Stimulated activated effector memory CD8-positive, alpha-beta T cell treated with anti-CD3 and anti-CD28 coated beads, Interleukin-12 subunit alpha, Interleukin-12 subunit beta, amount 100 ng/mL, for 72 hours (primary cell): ENCODE measurements around the gene PTPRN2.
"Not testable (repeated sequence)": the region's sequence is repeated elsewhere in the genome, so short reads cannot be mapped to it uniquely, and the experiment has no call there.

Experiments used
- ATAC-seq: fragments of 150-1000 bp; cut with Tn5 transposase; 2 replicates; pipeline ENCODE4 v1.10.0; 2021
- DNase-seq, 2 donors: peaks; one replicate each; pipeline ENCODE4 v3.0.0; 2021 to 2022; ENCODE audit warnings: low spot score in 2 of 2
- H3K27ac Mint-ChIP-seq: one replicate; pipeline ENCODE4 v1.8.0; 2022; ENCODE audit warnings: mild to moderate bottlenecking, mixed read lengths
- H3K36me3 Mint-ChIP-seq: one replicate; pipeline ENCODE4 v1.8.0; 2022; ENCODE audit warnings: mild to moderate bottlenecking, mixed read lengths
- H3K4me1 Mint-ChIP-seq: one replicate; pipeline ENCODE4 v1.8.0; 2022; ENCODE audit warnings: mixed read lengths
- H3K4me3 Mint-ChIP-seq: one replicate; pipeline ENCODE4 v1.8.0; 2022; ENCODE audit warnings: mild to moderate bottlenecking, mixed read lengths
- H3K9me3 Mint-ChIP-seq: one replicate; pipeline ENCODE4 v1.8.0; 2022; ENCODE audit warnings: mixed read lengths

Gene PTPRN2

GRCh38 chr7:157986051-157986450 is 601.6 kb downstream of the PTPRN2 start:
- no peak for DNase-seq
- H3K4me1 Mint-ChIP-seq: no peaks in the 10 kb centered on the region
- no peak overlapping the region for H3K27ac Mint-ChIP-seq
- H3K9me3 Mint-ChIP-seq: peaks cover 2% of the 10 kb centered on the region
- no peak overlapping the region for H3K4me3 Mint-ChIP-seq
- H3K36me3 Mint-ChIP-seq: no peaks in the 10 kb centered on the region
- ATAC-seq: no peak

- ATAC-seq (no peak), DNase-seq (no peak)
- H3K9me3 Mint-ChIP-seq: peaks cover 2% of the 10 kb centered on the region
- H3K36me3 Mint-ChIP-seq: no peaks in the 10 kb centered on the region
- H3K27ac Mint-ChIP-seq: no peak overlapping the region
- H3K4me3 Mint-ChIP-seq: no peak overlapping the region
- no peaks in the 10 kb centered on the region for H3K4me1 Mint-ChIP-seq
Measured at GRCh38 chr7:157985636-157986035, 602.0 kb downstream of the PTPRN2 start.

- DNase-seq (no peak), ATAC-seq (no peak)
- Mint-ChIP-seq H3K27ac (no peak overlapping the region), H3K36me3 (no peaks in the 10 kb centered on the region), H3K4me3 (no peak overlapping the region), H3K9me3 (peaks cover 2% of the 10 kb centered on the region), H3K4me1 (no peaks in the 10 kb centered on the region)
Measured at GRCh38 chr7:157984423-157985163, 603.0 kb downstream of the PTPRN2 start.

GRCh38 chr7:157983502-157984422 is 603.9 kb downstream of the PTPRN2 start:
- Mint-ChIP-seq H3K4me3 (no peak overlapping the region), H3K27ac (no peak overlapping the region), H3K4me1 (no peaks in the 10 kb centered on the region), H3K36me3 (no peaks in the 10 kb centered on the region), H3K9me3 (peaks cover 2% of the 10 kb centered on the region)
- ATAC-seq (no peak), DNase-seq (no peak)

GRCh38 chr7:157981778-157982177 is 605.8 kb downstream of the PTPRN2 start:
- no peak overlapping the region for H3K27ac Mint-ChIP-seq
- H3K4me1 Mint-ChIP-seq: no peaks in the 10 kb centered on the region
- peaks cover 2% of the 10 kb centered on the region for H3K9me3 Mint-ChIP-seq
- H3K4me3 Mint-ChIP-seq: no peak overlapping the region
- DNase-seq: no peak
- no peaks in the 10 kb centered on the region for H3K36me3 Mint-ChIP-seq
- ATAC-seq: no peak

- Mint-ChIP-seq H3K4me3 (no peak overlapping the region), H3K9me3 (peaks cover 2% of the 10 kb centered on the region), H3K27ac (no peak overlapping the region), H3K4me1 (no peaks in the 10 kb centered on the region), H3K36me3 (no peaks in the 10 kb centered on the region)
- ATAC-seq: no peak
- DNase-seq: no peak
Measured at GRCh38 chr7:157980774-157981173, 606.8 kb downstream of the PTPRN2 start.

- not testable (repeated sequence) for H3K4me3 Mint-ChIP-seq, ATAC-seq, H3K4me1 Mint-ChIP-seq, DNase-seq, H3K9me3 Mint-ChIP-seq, H3K36me3 Mint-ChIP-seq, H3K27ac Mint-ChIP-seq
Measured at GRCh38 chr7:157980341-157980731, 607.3 kb downstream of the PTPRN2 start.

- DNase-seq (no peak), ATAC-seq (no peak)
- H3K4me1 Mint-ChIP-seq: no peaks in the 10 kb centered on the region
- no peak overlapping the region for H3K27ac Mint-ChIP-seq
- peaks cover 7% of the 10 kb centered on the region for H3K9me3 Mint-ChIP-seq
- H3K36me3 Mint-ChIP-seq: no peaks in the 10 kb centered on the region
- H3K4me3 Mint-ChIP-seq: no peak overlapping the region
Measured at GRCh38 chr7:157979636-157980340, 607.8 kb downstream of the PTPRN2 start.

GRCh38 chr7:157978766-157979165 is 608.9 kb downstream of the PTPRN2 start:
- Mint-ChIP-seq H3K9me3 (peaks cover 5% of the 10 kb centered on the region), H3K27ac (no peak overlapping the region), H3K4me1 (no peaks in the 10 kb centered on the region), H3K36me3 (no peaks in the 10 kb centered on the region), H3K4me3 (no peak overlapping the region)
- ATAC-seq (no peak), DNase-seq (no peak)

- ATAC-seq: no peak
- Mint-ChIP-seq H3K4me1 (no peaks in the 10 kb centered on the region), H3K27ac (no peak overlapping the region), H3K36me3 (no peaks in the 10 kb centered on the region), H3K4me3 (no peak overlapping the region), H3K9me3 (peaks cover 5% of the 10 kb centered on the region)
- no peak for DNase-seq
Measured at GRCh38 chr7:157977717-157978496, 609.7 kb downstream of the PTPRN2 start.

GRCh38 chr7:157977306-157977705 is 610.3 kb downstream of the PTPRN2 start:
- no peak overlapping the region for H3K27ac Mint-ChIP-seq
- ATAC-seq: no peak
- H3K4me1 Mint-ChIP-seq: no peaks in the 10 kb centered on the region
- H3K36me3 Mint-ChIP-seq: no peaks in the 10 kb centered on the region
- H3K9me3 Mint-ChIP-seq: peaks cover 5% of the 10 kb centered on the region
- DNase-seq: no peak
- no peak overlapping the region for H3K4me3 Mint-ChIP-seq

GRCh38 chr7:157976406-157976805 is 611.2 kb downstream of the PTPRN2 start:
- DNase-seq (no peak), ATAC-seq (no peak)
- Mint-ChIP-seq H3K4me1 (no peaks in the 10 kb centered on the region), H3K27ac (no peak overlapping the region), H3K9me3 (peaks cover 5% of the 10 kb centered on the region), H3K4me3 (no peak overlapping the region), H3K36me3 (no peaks in the 10 kb centered on the region)

- Mint-ChIP-seq H3K4me3 (no peak overlapping the region), H3K27ac (no peak overlapping the region), H3K36me3 (no peaks in the 10 kb centered on the region), H3K9me3 (peaks cover 8% of the 10 kb centered on the region), H3K4me1 (no peaks in the 10 kb centered on the region)
- ATAC-seq (peak; percentile 31), DNase-seq (no peak)
Measured at GRCh38 chr7:157975401-157976372, 611.9 kb downstream of the PTPRN2 start.

- Mint-ChIP-seq H3K9me3 (peaks cover 11% of the 10 kb centered on the region), H3K4me3 (no peak overlapping the region), H3K27ac (no peak overlapping the region), H3K36me3 (no peaks in the 10 kb centered on the region), H3K4me1 (no peaks in the 10 kb centered on the region)
- ATAC-seq: no peak
- DNase-seq: no peak
Measured at GRCh38 chr7:157974678-157975230, 612.9 kb downstream of the PTPRN2 start.
